AG20443 (cell line): ENCODE data around the gene TGFB2.

Source experiments
- DNase-seq: peaks from one replicate; pipeline ENCODE4 v3.0.0; 2012; ENCODE audit warnings: low spot score, mixed read lengths

Gene TGFB2

GRCh38 chr1:218488986-218489385 is 143.8 kb downstream of the TGFB2 start:
- no peak for DNase-seq

GRCh38 chr1:218490406-218490922 is 145.3 kb downstream of the TGFB2 start:
- no peak for DNase-seq

GRCh38 chr1:218492874-218493273 is 147.7 kb downstream of the TGFB2 start:
- DNase-seq: no peak

GRCh38 chr1:218493986-218494385 is 148.8 kb downstream of the TGFB2 start:
- no peak for DNase-seq
